Activated gamma-delta T cell treated with Interleukin-2 at 50 U/mL for 16 hours (primary cell): ENCODE results near the gene ERP44.

ENCODE experiments used
- DNase-seq: peaks from one replicate; pipeline ENCODE4 v3.0.0-alpha.2; 2020

The ERP44 gene

GRCh38 chr9:99929652-99930051, 169.1 kb downstream of the ERP44 start:
- no peak for DNase-seq
